H9 (cell line): ENCODE results near the gene AJAP1. TPM values are rescaled to one million over a fixed set of nuclear protein-coding genes. Genes with fewer than 3 reads are reported as not detected.

Experiments
- DNase-seq: peaks from one replicate; pipeline ENCODE4 v3.0.0-alpha.2; 2017
- H2AFZ ChIP-seq: one replicate; pipeline ENCODE4 v1.6.1; 2013; ENCODE audit warnings: mild to moderate bottlenecking, low read length, control low read depth, moderate library complexity
- H2AK5ac ChIP-seq: 2 replicates; pipeline ENCODE4 v1.6.1; 2013; ENCODE audit warnings: low read length, control low read depth, mixed read lengths; ENCODE audit not compliant: insufficient read length
- H2BK120ac ChIP-seq: one replicate; pipeline ENCODE4 v1.6.1; 2013; ENCODE audit warnings: low read depth, mild to moderate bottlenecking, low read length, control low read depth, inconsistent platforms; ENCODE audit not compliant: poor library complexity, severe bottlenecking
- H2BK12ac ChIP-seq: 2 replicates; pipeline ENCODE4 v1.6.1; 2013; ENCODE audit warnings: low read length, control low read depth, mixed read lengths, low read depth; ENCODE audit not compliant: insufficient read length
- H2BK15ac ChIP-seq: 2 replicates; pipeline ENCODE4 v1.6.1; 2013; ENCODE audit warnings: low read depth, low read length, control low read depth
- H2BK20ac ChIP-seq: one replicate; pipeline ENCODE4 v1.6.1; 2013; ENCODE audit warnings: low read depth, mild to moderate bottlenecking, low read length, control low read depth, inconsistent platforms; ENCODE audit not compliant: poor library complexity, severe bottlenecking
- H2BK5ac ChIP-seq: 2 replicates; pipeline ENCODE4 v1.6.1; 2013; ENCODE audit warnings: low read length, control low read depth, mixed read lengths; ENCODE audit not compliant: insufficient read length
- H3K14ac ChIP-seq: 2 replicates; pipeline ENCODE4 v1.6.1; 2013; ENCODE audit warnings: low read length, control low read depth; ENCODE audit not compliant: insufficient read depth
- H3K18ac ChIP-seq: 2 replicates; pipeline ENCODE4 v1.6.1; 2013; ENCODE audit warnings: low read depth, mild to moderate bottlenecking, mixed read lengths, low read length, control low read depth; ENCODE audit not compliant: insufficient read length
- H3K23ac ChIP-seq: 2 replicates; pipeline ENCODE4 v1.6.1; 2013; ENCODE audit warnings: low read length, control low read depth, mixed read lengths, low read depth; ENCODE audit not compliant: insufficient read length
- H3K23me2 ChIP-seq: 2 replicates; pipeline ENCODE4 v1.6.1; 2013; ENCODE audit warnings: low read depth, mild to moderate bottlenecking, mixed read lengths, low read length, control low read depth; ENCODE audit not compliant: insufficient read length, poor library complexity, severe bottlenecking
- H3K27ac ChIP-seq: 2 replicates; pipeline ENCODE4 v1.5.1; 2013; ENCODE audit warnings: low read length, control low read depth, mixed read lengths, low read depth; ENCODE audit not compliant: insufficient read length
- H3K27me3 ChIP-seq: 2 replicates; pipeline ENCODE4 v1.6.1; 2013; ENCODE audit warnings: low read length, control low read depth, inconsistent platforms; ENCODE audit not compliant: insufficient read depth
- H3K4ac ChIP-seq: 2 replicates; pipeline ENCODE4 v1.6.1; 2013; ENCODE audit warnings: low read depth, mild to moderate bottlenecking, control low read depth, inconsistent platforms, low read length, moderate library complexity
- H3K4me1 ChIP-seq: 2 replicates; pipeline ENCODE4 v1.6.1; 2013; ENCODE audit warnings: low read length, control low read depth, inconsistent platforms; ENCODE audit not compliant: insufficient read depth
- H3K4me2 ChIP-seq: 2 replicates; pipeline ENCODE4 v1.6.1; 2013; ENCODE audit warnings: low read length, control low read depth, mixed read lengths; ENCODE audit not compliant: insufficient read length, insufficient read depth
- H3K56ac ChIP-seq: 2 replicates; pipeline ENCODE4 v1.6.1; 2013; ENCODE audit warnings: low read depth, mild to moderate bottlenecking, mixed read lengths, low read length, control low read depth; ENCODE audit not compliant: insufficient read length
- H3K79me1 ChIP-seq: 2 replicates; pipeline ENCODE4 v1.6.1; 2013; ENCODE audit warnings: low read depth, mild to moderate bottlenecking, moderate library complexity, low read length, control low read depth, inconsistent platforms; ENCODE audit not compliant: insufficient read depth, poor library complexity, severe bottlenecking
- H3K79me2 ChIP-seq: 2 replicates; pipeline ENCODE4 v1.6.1; 2013; ENCODE audit warnings: low read length, control low read depth, inconsistent platforms; ENCODE audit not compliant: insufficient read depth
- H3K9ac ChIP-seq: 2 replicates; pipeline ENCODE4 v1.6.1; 2013; ENCODE audit warnings: low read length, control low read depth, mixed read lengths; ENCODE audit not compliant: insufficient read length; ENCODE audit errors: extremely low read depth
- H3K9me3 ChIP-seq: one replicate; pipeline ENCODE4 v1.6.1; 2013; ENCODE audit warnings: low read depth, low read length, inconsistent platforms; ENCODE audit not compliant: control insufficient read depth
- H3T11ph ChIP-seq: one replicate; pipeline ENCODE4 v1.6.1; 2013; ENCODE audit warnings: mild to moderate bottlenecking, low read length, control low read depth, inconsistent platforms
- H4K20me1 ChIP-seq: one replicate; pipeline ENCODE4 v1.6.1; 2013; ENCODE audit not compliant: control insufficient read depth, insufficient read length, insufficient read depth
- H4K5ac ChIP-seq: 2 replicates; pipeline ENCODE4 v1.6.1; 2013; ENCODE audit warnings: low read depth, mild to moderate bottlenecking, mixed read lengths, low read length, control low read depth; ENCODE audit not compliant: insufficient read length
- H4K8ac ChIP-seq: replicated peaks from 2 replicates; pipeline ENCODE4 v1.6.1; 2013; ENCODE audit warnings: low read length, control low read depth, mixed read lengths, low read depth; ENCODE audit not compliant: insufficient read length
- H4K91ac ChIP-seq: 2 replicates; pipeline ENCODE4 v1.6.1; 2013; ENCODE audit warnings: low read depth, mild to moderate bottlenecking, moderate library complexity, mixed read lengths, low read length, control low read depth; ENCODE audit not compliant: insufficient read length
- H3K27ac Mint-ChIP-seq, 3 experiments: 2 replicates in 2 of 3; 3 replicates in 1 of 3; pipeline ENCODE4 v1.8.0; 2020 to 2021; ENCODE audit warnings: mixed read lengths in 3 of 3, mild to moderate bottlenecking in 1 of 3, moderate library complexity in 1 of 3
- H3K27me3 Mint-ChIP-seq: 2 replicates; pipeline ENCODE4 v1.8.0; 2021; ENCODE audit warnings: low read depth, mild to moderate bottlenecking, moderate library complexity, mixed read lengths
- H3K36me3 Mint-ChIP-seq, 3 experiments: 2 replicates in 2 of 3; 3 replicates in 1 of 3; pipeline ENCODE4 v1.8.0; 2020 to 2021; ENCODE audit warnings: low read depth in 3 of 3, mixed read lengths in 3 of 3; ENCODE audit not compliant: insufficient read depth in 1 of 3
- H3K4me1 Mint-ChIP-seq, 2 experiments: 2 replicates each; pipeline ENCODE4 v1.8.0; 2020; ENCODE audit warnings: mixed read lengths in 2 of 2
- H3K4me3 Mint-ChIP-seq, 2 experiments: 2 replicates in 1 of 2; 3 replicates in 1 of 2; pipeline ENCODE4 v1.8.0; 2020 to 2021; ENCODE audit warnings: mild to moderate bottlenecking in 2 of 2, mixed read lengths in 2 of 2, moderate library complexity in 1 of 2
- H3K9me3 Mint-ChIP-seq, 2 experiments: 2 replicates in 1 of 2; 3 replicates in 1 of 2; pipeline ENCODE4 v1.8.0; 2020; ENCODE audit warnings: mild to moderate bottlenecking in 2 of 2, mixed read lengths in 2 of 2, moderate library complexity in 1 of 2
- WGBS: extraction: QIAGEN DNeasy Blood & Tissue Kit; methylation state at CpG from one replicate; pipeline ENCODE4 v1.1.7; 2013; ENCODE audit warnings: missing lambda C conversion rate, low lambda C conversion rate, mixed read lengths; ENCODE audit not compliant: insufficient read length; ENCODE audit errors: extremely low coverage; 5-methylcytosine and 5-hydroxymethylcytosine counted together
- total RNA-seq: library from RNA; stranded (reverse); gene quantifications from 2 replicates; pipeline ENCODE4 v1.2.1, GENCODE V29; 2021
- TF ChIP-seq, protein P1 (sequence below): fragments of 200-600 bp; sonication (generic); conservative IDR thresholded peaks from 3 replicates; pipeline ENCODE4 v1.8.0; 2021; ENCODE audit warnings: antibody characterized with exemption, mild to moderate bottlenecking

Gene AJAP1
- total RNA-seq, 1 experiment from 2014 or later = 8.6 TPM

DNA sequence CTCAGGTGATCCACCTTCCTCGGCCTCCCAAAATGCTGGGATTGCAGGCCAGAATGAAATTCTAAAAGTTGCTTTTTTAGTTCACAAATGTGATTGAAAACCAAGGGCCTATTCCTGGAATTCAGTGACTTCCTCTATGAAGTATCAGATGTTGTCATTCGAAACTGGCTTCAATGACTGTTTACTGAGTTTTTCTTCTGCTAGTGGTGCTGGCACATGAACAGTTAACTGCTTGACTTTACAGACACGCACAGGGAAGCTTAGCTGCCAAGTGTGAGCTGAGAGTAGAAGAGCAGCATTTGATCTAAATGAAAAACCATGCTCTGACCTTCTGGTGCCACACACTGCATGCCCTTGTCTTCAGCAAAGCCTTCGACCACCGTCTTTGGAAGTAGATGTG lies 32.8 kb upstream of the AJAP1 start:
- Mint-ChIP-seq H3K27ac (no peak overlapping the region), H3K27me3 (peaks cover 5% of the 10 kb centered on the region), H3K4me3 (no peak overlapping the region), H3K36me3 (no peaks in the 10 kb centered on the region), H3K9me3 (no peaks in the 10 kb centered on the region), H3K4me1 (no peaks in the 10 kb centered on the region)
- H3K27me3 ChIP-seq = no peaks in the 10 kb centered on the region
- TF ChIP-seq, protein P1, sequence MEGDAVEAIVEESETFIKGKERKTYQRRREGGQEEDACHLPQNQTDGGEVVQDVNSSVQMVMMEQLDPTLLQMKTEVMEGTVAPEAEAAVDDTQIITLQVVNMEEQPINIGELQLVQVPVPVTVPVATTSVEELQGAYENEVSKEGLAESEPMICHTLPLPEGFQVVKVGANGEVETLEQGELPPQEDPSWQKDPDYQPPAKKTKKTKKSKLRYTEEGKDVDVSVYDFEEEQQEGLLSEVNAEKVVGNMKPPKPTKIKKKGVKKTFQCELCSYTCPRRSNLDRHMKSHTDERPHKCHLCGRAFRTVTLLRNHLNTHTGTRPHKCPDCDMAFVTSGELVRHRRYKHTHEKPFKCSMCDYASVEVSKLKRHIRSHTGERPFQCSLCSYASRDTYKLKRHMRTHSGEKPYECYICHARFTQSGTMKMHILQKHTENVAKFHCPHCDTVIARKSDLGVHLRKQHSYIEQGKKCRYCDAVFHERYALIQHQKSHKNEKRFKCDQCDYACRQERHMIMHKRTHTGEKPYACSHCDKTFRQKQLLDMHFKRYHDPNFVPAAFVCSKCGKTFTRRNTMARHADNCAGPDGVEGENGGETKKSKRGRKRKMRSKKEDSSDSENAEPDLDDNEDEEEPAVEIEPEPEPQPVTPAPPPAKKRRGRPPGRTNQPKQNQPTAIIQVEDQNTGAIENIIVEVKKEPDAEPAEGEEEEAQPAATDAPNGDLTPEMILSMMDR = no peak
- H3K14ac ChIP-seq = no peak overlapping the region
- no peak overlapping the region for H3T11ph ChIP-seq
- H3K4me1 ChIP-seq = no peaks in the 10 kb centered on the region
- no peak overlapping the region for H2BK15ac ChIP-seq
- no peak overlapping the region for H3K56ac ChIP-seq
- H2AK5ac ChIP-seq = no peak overlapping the region
- H4K20me1 ChIP-seq = no peaks in the 10 kb centered on the region
- H2BK20ac ChIP-seq = no peak overlapping the region
- H2BK120ac ChIP-seq = no peak overlapping the region
- no peak overlapping the region for H3K9ac ChIP-seq
- no peak overlapping the region for H4K8ac ChIP-seq
- DNase-seq = no peak
- H3K23me2 ChIP-seq = no peaks in the 10 kb centered on the region
- no peak overlapping the region for H3K4ac ChIP-seq
- H3K9me3 ChIP-seq = no peaks in the 10 kb centered on the region
- no peak overlapping the region for H2BK12ac ChIP-seq
- no peak overlapping the region for H3K4me2 ChIP-seq
- no peaks in the 10 kb centered on the region for H3K79me1 ChIP-seq
- H2BK5ac ChIP-seq = no peak overlapping the region
- no peak overlapping the region for H4K91ac ChIP-seq
- no peak overlapping the region for H3K27ac ChIP-seq
- H4K5ac ChIP-seq = no peak overlapping the region
- H3K79me2 ChIP-seq = no peaks in the 10 kb centered on the region
- H2AFZ ChIP-seq = no peak overlapping the region
- H3K18ac ChIP-seq = no peak overlapping the region
- WGBS = no CpG with 5 or more reads among the region's 5 CpGs
- no peak overlapping the region for H3K23ac ChIP-seq
